GM21381 (cell line): ENCODE results near the gene SCAF4.
"Not testable (repeated sequence)": the region's sequence is repeated elsewhere in the genome, so short reads cannot be mapped to it uniquely, and the experiment has no call there.

Experiments
- ATAC-seq: cut with Tn5 transposase; IDR thresholded peaks from one replicate; pipeline ENCODE4 v1.9.1; 2021; ENCODE audit warnings: mild to moderate bottlenecking, moderate library complexity; ENCODE audit not compliant: unreplicated experiment

SCAF4 gene

GRCh38 chr21:31731857-31732596 is at the start of gene SCAF4:
TSS of gene SCAF4 (minus strand) at chr21:31732118. CDS start at chr21:31731692, 426 bp downstream.
- peak; percentile 78 for ATAC-seq

- ATAC-seq: no peak
Measured at GRCh38 chr21:31780944-31781343, 49.0 kb upstream of the SCAF4 start.

- ATAC-seq: no peak
Measured at GRCh38 chr21:31778546-31778945, 46.6 kb upstream of the SCAF4 start.

GRCh38 chr21:31777857-31778256 is 45.9 kb upstream of the SCAF4 start:
- no peak for ATAC-seq

GRCh38 chr21:31774031-31774430 is 42.1 kb upstream of the SCAF4 start:
- no peak for ATAC-seq

- ATAC-seq: peak; percentile 91
Measured at GRCh38 chr21:31772674-31773555, 41.0 kb upstream of the SCAF4 start.

- ATAC-seq: no peak
Measured at GRCh38 chr21:31771685-31772084, 39.8 kb upstream of the SCAF4 start.

DNA sequence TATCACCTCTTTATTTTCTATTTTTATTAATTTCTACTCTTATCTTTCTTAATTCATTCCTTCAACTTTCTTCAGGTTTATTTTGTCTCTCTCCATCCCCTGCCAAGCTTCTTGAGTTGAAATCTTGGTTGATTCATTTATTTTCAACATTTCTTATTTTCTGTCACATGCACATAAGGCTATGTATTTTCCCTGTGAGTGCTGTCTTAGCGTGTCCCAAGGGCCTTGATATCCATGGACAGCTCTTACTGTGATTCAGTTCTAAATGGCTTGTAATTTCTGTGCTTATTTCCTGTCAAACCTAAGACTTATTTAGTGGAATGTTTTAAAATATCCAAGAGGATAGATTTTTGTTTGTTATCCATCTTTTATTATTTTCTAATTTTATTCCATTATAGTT is 36.8 kb upstream of the SCAF4 start:
- ATAC-seq: no peak

DNA sequence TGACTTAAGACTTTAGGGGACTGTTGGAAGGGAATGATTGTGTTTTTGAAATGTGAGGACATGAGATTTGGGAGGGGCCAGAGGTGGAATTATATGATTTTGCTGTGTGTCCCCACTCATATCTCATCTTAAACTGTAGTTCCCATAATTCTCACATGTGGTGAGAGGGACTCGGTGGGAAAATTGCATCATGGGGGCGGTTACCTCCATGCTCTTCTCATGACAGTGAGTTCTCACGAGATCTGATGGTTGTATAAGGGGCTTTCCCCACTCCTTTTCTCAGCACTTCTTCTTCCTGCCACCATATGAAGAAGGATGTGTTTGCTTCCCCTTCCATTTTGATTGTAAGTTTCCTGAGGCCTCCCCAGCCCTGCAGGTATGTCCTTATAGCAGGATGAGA is 35.0 kb upstream of the SCAF4 start:
- no peak for ATAC-seq

GRCh38 chr21:31765850-31766249 is 33.9 kb upstream of the SCAF4 start:
- ATAC-seq: not testable (repeated sequence)

- no peak for ATAC-seq
Measured at GRCh38 chr21:31760931-31761330, 29.0 kb upstream of the SCAF4 start.

DNA sequence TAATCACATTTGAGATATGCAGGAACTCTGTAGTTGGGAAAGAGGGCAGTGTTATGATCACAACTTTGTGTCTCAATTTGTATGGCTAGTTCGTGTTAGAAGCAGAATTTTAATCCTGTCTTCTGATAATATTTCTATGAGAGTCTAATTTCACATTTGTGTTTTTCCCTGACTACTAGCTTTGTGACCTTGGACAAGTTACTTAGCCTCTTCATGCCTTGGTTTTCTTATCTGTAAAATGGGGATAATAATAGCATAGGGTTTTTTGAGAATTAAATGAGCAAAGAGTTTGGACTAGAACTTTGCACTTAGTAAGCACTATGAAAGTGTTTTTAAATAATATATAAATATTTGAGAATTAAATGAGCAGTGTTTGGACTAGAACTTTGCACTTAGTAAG is 24.9 kb upstream of the SCAF4 start:
- ATAC-seq: no peak

DNA sequence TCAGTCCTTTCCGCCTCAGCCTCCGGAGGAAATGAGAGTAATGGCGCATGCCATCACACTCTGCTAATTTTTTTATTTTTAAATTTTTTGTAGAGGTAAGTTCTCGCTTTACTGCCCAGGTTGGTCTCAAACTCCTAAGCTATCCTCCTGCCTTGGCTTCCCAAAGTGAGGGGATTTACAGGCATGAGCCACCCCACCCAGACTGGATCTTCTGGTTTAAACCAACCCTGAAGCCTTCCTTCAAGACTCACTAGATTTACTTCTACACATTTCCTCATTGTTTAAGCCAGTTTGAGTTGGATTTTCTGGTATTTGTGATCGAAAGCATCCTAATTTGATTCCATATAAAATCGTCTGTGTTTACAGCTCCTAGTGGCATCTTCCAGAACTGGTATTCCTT is 23.1 kb upstream of the SCAF4 start:
- no peak for ATAC-seq

DNA sequence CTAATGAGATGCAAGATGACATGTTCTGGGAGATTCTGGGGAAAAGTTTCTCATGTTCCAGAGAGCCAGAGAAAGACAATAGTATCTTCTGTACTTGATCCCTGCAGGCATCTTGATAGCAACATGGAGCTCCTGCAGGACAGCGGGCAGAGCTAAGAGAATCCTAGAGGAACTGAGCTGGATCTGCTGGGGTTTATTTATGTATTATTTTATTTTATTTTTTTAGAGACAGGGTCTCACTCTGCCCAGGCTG is 22.7 kb upstream of the SCAF4 start:
- no peak for ATAC-seq

GRCh38 chr21:31753949-31754707 is 22.2 kb upstream of the SCAF4 start:
- no peak for ATAC-seq

- ATAC-seq: no peak
Measured at GRCh38 chr21:31752967-31753366, 21.0 kb upstream of the SCAF4 start.

DNA sequence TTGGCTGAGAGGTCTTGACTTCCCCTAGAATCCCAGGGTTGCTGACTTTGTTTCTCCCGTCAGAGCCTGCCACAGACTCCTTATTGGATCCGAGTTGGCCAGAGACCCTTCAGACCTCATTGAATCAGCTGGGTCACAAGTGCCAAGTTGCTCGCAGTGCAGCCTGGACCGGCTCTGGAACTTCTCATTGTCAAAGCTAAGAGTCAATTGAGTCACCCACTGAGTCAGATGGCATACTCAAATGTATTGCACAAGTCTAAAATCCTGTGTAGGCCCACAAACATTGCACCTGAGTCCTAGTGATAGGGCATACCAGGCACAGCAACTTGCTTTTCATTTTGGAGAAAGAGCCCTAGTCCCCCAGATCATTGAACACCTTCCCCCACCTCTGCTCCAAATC is 20.4 kb upstream of the SCAF4 start:
- ATAC-seq: no peak

- no peak for ATAC-seq
Measured at GRCh38 chr21:31750843-31751242, 18.9 kb upstream of the SCAF4 start.

DNA sequence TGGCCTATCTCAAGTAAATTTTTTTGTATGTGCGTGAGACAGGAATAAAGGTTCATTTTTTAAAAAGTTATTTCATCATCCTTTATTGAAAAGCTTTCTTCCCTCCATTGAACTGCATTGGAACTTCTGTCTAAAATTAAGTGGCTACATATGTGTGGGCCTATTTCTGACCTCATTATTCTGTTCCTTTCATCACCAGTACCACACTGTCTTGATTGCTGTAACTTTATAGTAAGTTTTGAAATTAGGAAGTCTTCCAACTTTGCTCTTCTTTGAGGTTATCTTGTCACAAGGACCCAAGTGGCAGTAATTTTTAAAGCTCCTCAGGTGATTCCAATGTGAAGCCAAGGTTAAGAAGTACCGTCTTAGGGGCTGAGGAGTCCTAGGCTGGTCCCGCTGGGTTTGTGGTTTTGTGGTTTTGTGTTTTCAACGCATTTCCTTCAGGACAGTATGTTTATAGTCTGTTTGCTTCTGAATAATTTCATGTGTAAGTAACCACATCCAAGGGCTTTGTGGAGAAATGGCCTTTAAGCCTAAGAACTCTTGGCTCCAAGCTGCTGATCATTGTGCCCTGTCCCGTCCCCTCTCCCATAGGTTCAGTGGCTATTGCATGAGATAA is 12.4 kb upstream of the SCAF4 start:
- no peak for ATAC-seq

DNA sequence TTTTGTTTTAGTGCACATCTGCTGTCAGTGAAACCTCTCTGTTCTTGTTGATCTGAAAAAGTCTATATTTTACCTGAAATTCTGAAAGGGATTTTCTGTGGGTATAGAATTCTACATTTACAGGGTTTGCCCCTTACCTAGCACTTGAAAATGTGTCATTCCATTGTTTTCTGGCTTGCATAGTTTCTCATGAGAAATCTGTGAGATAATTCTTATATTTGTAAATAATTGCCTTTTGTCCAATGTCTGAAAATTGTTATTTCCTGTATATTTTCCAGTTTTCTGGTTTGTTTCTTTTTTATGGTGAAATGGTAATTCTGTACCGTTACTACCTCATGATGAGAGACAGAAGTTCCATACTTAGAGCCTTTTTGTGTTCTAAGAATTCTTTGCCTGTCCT is 11.8 kb upstream of the SCAF4 start:
- ATAC-seq: no peak

- no peak for ATAC-seq
Measured at GRCh38 chr21:31741116-31741515, 9.2 kb upstream of the SCAF4 start.
